GM12801 (cell line): ENCODE results near the gene KLHL30.

ENCODE experiments used
- TF ChIP-seq, protein P1 (sequence below): IDR thresholded peaks from one replicate; pipeline ENCODE4 v1.5.1; 2011; ENCODE audit warnings: control low read depth; ENCODE audit not compliant: insufficient read length; ENCODE audit errors: extremely low read depth

The KLHL30 gene

DNA sequence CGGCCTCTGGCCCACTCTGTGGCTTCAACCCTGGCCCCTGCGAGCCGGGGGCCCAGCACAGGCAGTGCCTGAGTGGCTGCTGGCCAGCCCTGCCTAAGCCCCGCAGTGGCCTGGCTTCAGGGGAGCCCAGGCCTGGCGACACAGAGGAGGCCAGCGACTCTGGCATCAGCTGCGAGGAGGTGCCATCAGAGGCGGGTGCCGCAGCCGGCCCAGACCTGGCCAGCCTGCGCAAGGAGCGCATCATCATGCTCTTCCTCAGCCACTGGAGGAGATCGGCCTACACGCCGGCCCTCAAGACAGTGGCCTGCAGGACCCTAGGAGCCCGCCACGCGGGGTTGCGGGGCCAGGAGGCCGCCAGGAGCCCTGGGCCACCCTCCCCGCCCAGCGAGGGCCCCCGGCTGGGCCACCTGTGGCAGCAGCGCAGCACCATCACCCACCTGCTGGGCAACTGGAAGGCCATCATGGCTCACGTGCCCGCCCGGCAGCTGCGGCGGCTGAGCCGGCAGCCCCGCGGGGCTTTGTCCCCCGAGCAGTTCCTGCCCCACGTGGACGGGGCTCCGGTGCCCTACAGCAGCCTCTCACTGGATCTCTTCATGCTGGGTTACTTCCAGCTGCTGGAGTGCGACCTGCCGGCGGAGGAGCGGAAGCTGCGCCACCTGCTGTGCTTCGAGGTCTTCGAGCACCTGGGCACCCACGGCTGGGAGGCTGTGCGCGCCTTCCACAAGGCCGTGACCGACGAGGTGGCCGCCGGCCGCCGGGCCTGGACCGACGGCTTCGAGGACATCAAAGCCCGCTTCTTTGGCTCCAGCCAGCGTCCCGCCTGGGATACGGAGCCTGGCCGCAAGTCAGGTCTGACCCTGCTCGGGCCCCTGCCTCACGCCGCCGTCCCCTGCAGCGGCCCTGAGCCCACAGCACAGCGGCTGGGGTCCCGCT, 7.5 kb upstream of the KLHL30 start:
- TF ChIP-seq, protein P1, sequence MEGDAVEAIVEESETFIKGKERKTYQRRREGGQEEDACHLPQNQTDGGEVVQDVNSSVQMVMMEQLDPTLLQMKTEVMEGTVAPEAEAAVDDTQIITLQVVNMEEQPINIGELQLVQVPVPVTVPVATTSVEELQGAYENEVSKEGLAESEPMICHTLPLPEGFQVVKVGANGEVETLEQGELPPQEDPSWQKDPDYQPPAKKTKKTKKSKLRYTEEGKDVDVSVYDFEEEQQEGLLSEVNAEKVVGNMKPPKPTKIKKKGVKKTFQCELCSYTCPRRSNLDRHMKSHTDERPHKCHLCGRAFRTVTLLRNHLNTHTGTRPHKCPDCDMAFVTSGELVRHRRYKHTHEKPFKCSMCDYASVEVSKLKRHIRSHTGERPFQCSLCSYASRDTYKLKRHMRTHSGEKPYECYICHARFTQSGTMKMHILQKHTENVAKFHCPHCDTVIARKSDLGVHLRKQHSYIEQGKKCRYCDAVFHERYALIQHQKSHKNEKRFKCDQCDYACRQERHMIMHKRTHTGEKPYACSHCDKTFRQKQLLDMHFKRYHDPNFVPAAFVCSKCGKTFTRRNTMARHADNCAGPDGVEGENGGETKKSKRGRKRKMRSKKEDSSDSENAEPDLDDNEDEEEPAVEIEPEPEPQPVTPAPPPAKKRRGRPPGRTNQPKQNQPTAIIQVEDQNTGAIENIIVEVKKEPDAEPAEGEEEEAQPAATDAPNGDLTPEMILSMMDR = no peak

DNA sequence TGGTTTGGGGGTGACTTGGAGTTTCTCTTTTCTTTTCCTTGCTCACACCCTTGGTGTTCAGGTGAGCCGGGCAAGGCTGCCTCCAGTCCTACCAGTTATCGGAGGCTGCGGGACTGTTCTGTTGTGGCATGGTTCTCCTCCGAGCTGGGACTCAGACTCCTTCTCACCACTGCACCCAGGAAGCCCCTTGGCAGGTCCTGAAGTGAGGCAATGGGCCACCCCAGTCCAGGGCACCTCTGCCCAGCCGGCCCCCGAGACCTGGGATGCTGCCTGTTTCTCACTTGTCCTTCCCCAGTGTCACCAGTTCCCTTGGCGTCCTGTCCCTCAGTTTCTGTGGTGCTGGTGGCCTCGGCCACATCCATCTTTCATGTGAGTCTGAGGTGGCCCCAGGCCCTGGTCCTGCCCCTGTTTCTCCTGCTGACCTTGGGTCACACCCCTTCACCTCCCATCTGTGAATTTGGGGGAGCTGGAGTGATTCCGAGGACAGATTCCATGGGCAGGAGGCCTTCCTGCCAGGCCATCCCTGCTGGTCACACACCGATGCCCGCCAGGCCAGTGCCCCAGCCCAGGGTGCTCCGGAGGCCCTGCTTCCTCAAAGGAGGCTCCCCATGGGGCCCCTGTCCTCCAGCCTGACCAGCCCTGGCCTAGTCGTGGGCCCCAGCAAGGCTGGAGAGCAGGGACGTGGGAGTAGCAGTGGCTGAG, 6.6 kb upstream of the KLHL30 start:
- TF ChIP-seq, protein P1 = no peak

GRCh38 chr2:238132463-238133450, 5.7 kb upstream of the KLHL30 start:
- TF ChIP-seq, protein P1 = no peak

- TF ChIP-seq, protein P1 = no peak
Measured at GRCh38 chr2:238133499-238134392, 4.7 kb upstream of the KLHL30 start.

GRCh38 chr2:238134393-238134785, 4.1 kb upstream of the KLHL30 start:
- TF ChIP-seq, protein P1 = no peak

- TF ChIP-seq, protein P1 = no peak
Measured at GRCh38 chr2:238135601-238136150, 2.8 kb upstream of the KLHL30 start.
